HEK293 (cell line): ENCODE data around the gene MAP3K9.

Source experiments
- CTCF ChIA-PET: fragments of 350-600 bp; formaldehyde crosslinking; extraction: SDS; loops from one replicate; lab custom pipeline; 2021; ENCODE audit warnings: antibody characterized with exemption; lab: Yijun Ruan, JAX
- POLR2A ChIA-PET: fragments of 300-600 bp; formaldehyde crosslinking; extraction: SDS; loops from one replicate; lab custom pipeline; 2020; ENCODE audit warnings: antibody characterized with exemption, inconsistent platforms; lab: Yijun Ruan, JAX
- H3K27ac ChIP-seq: fragments of 200-500 bp; sonication (Bioruptor generic); 2 replicates; pipeline ENCODE4 v1.5.1; 2014; ENCODE audit warnings: low read depth, low read length, control low read depth, inconsistent platforms; ENCODE audit errors: extremely low read depth
- H3K36me3 ChIP-seq, 2 experiments: fragments of 200-500 bp in 1 of 2; sonication (Bioruptor generic) in 1 of 2; 1 replicate in 1 of 2; 2 replicates in 1 of 2; pipeline ENCODE4 v1.5.1; 2014 to 2017; ENCODE audit warnings: inconsistent platforms in 2 of 2, low read length in 2 of 2; ENCODE audit not compliant: control insufficient read depth in 2 of 2, insufficient read depth in 1 of 2
- H3K4me1 ChIP-seq: fragments of 200-500 bp; sonication (Bioruptor generic); 2 replicates; pipeline ENCODE4 v1.5.1; 2014; ENCODE audit warnings: mild to moderate bottlenecking, low read length, inconsistent platforms; ENCODE audit not compliant: control insufficient read depth, insufficient read depth
- H3K4me3 ChIP-seq: 2 replicates; pipeline ENCODE4 v1.5.1; 2011; ENCODE audit warnings: low read depth, mild to moderate bottlenecking, control low read depth, low read length, moderate library complexity
- H3K9me3 ChIP-seq: fragments of 200-500 bp; sonication (Bioruptor generic); 2 replicates; pipeline ENCODE4 v1.5.1; 2014; ENCODE audit warnings: low read depth, low read length, inconsistent platforms; ENCODE audit not compliant: control insufficient read depth, insufficient read depth
- AEBP2 ChIP-seq: fragments of 450-650 bp; formaldehyde crosslinking; IDR thresholded peaks from 2 replicates; pipeline ENCODE4 v1.5.1; 2016; ENCODE audit warnings: missing biosample characterization, missing genetic modification characterization, borderline replicate concordance
- KLF9 ChIP-seq: fragments of 450-650 bp; formaldehyde crosslinking; IDR thresholded peaks from 2 replicates; pipeline ENCODE4 v1.5.1; 2016; ENCODE audit warnings: missing biosample characterization, missing genetic modification characterization, low read depth
- ZBTB17 ChIP-seq: fragments of 450-650 bp; formaldehyde crosslinking; IDR thresholded peaks from 2 replicates; pipeline ENCODE4 v1.5.1; 2016; ENCODE audit warnings: missing biosample characterization, missing genetic modification characterization
- ZNF10 ChIP-seq: fragments of 450-650 bp; formaldehyde crosslinking; IDR thresholded peaks from 2 replicates; pipeline ENCODE4 v1.5.1; 2017; ENCODE audit warnings: missing biosample characterization, missing genetic modification characterization
- ZNF157 ChIP-seq: fragments of 450-650 bp; formaldehyde crosslinking; IDR thresholded peaks from 2 replicates; pipeline ENCODE4 v1.5.1; 2016; ENCODE audit warnings: missing biosample characterization, missing genetic modification characterization
- ZNF211 ChIP-seq: fragments of 450-650 bp; formaldehyde crosslinking; IDR thresholded peaks from 2 replicates; pipeline ENCODE4 v1.5.1; 2016; ENCODE audit warnings: low read depth, missing biosample characterization, missing genetic modification characterization
- ZNF248 ChIP-seq: fragments of 450-650 bp; formaldehyde crosslinking; IDR thresholded peaks from 2 replicates; pipeline ENCODE4 v1.5.1; 2017; ENCODE audit warnings: missing biosample characterization, missing genetic modification characterization
- ZNF366 ChIP-seq: fragments of 450-650 bp; formaldehyde crosslinking; conservative IDR thresholded peaks from 2 replicates; pipeline ENCODE4 v1.5.1; 2016; ENCODE audit warnings: missing biosample characterization, missing genetic modification characterization
- ZNF426 ChIP-seq: fragments of 450-650 bp; formaldehyde crosslinking; IDR thresholded peaks from 2 replicates; pipeline ENCODE4 v1.5.1; 2017; ENCODE audit warnings: missing biosample characterization, missing genetic modification characterization, mild to moderate bottlenecking, inconsistent platforms, moderate library complexity
- ZNF48 ChIP-seq: fragments of 450-650 bp; formaldehyde crosslinking; IDR thresholded peaks from 2 replicates; pipeline ENCODE4 v1.5.1; 2016; ENCODE audit warnings: missing biosample characterization, missing genetic modification characterization
- ZNF555 ChIP-seq: fragments of 450-650 bp; formaldehyde crosslinking; conservative IDR thresholded peaks from 2 replicates; pipeline ENCODE4 v1.5.1; 2017; ENCODE audit warnings: missing biosample characterization, mild to moderate bottlenecking, missing genetic modification characterization, inconsistent platforms
- ZNF558 ChIP-seq: fragments of 450-650 bp; formaldehyde crosslinking; IDR thresholded peaks from 2 replicates; pipeline ENCODE4 v1.5.1; 2016; ENCODE audit warnings: missing biosample characterization, missing genetic modification characterization
- ZNF639 ChIP-seq: fragments of 450-650 bp; formaldehyde crosslinking; IDR thresholded peaks from 2 replicates; pipeline ENCODE4 v1.5.1; 2016; ENCODE audit warnings: missing biosample characterization, missing genetic modification characterization
- ZSCAN4 ChIP-seq: fragments of 450-650 bp; formaldehyde crosslinking; IDR thresholded peaks from 2 replicates; pipeline ENCODE4 v1.5.1; 2017; ENCODE audit warnings: missing biosample characterization, missing genetic modification characterization
- ZXDB ChIP-seq: fragments of 450-650 bp; formaldehyde crosslinking; IDR thresholded peaks from 2 replicates; pipeline ENCODE4 v1.5.1; 2016; ENCODE audit warnings: missing biosample characterization, missing genetic modification characterization
- TF ChIP-seq, protein P1 (sequence below): fragments of 450-650 bp; formaldehyde crosslinking; IDR thresholded peaks from 2 replicates; pipeline ENCODE4 v1.5.1; 2017; ENCODE audit warnings: missing biosample characterization, missing genetic modification characterization
- TF ChIP-seq, protein P2 (sequence below): fragments of 450-650 bp; formaldehyde crosslinking; IDR thresholded peaks from 2 replicates; pipeline ENCODE4 v1.5.1; 2016; ENCODE audit warnings: missing biosample characterization, missing genetic modification characterization
- TF ChIP-seq, protein P3 (sequence below): fragments of 450-650 bp; formaldehyde crosslinking; IDR thresholded peaks from 2 replicates; pipeline ENCODE4 v1.5.1; 2016; ENCODE audit warnings: missing biosample characterization, missing genetic modification characterization

Gene MAP3K9

DNA sequence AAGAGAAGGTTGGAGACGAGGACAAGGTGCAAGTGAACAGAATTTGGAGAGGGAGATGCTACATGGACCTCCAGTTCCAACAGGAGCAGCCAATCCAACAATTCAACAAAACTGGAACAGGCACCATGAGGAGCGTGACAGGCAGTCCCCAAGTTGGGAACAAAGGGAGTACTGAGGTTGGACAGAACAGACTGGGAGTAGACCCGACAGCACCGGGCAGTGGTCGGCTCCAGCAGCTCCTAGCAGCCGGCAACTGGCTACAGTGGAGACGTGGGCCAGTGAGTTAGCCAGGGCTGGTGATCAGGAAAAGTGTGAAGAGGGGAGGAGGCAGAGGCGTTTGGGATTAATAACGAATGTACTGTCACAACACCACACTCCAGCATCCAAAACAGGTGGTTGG is 16.4 kb downstream of the MAP3K9 start (continued):
- no peak for TF ChIP-seq ZSCAN4
- no peak for TF ChIP-seq ZNF639
- TF ChIP-seq, all 188 proteins: peak for 0

DNA sequence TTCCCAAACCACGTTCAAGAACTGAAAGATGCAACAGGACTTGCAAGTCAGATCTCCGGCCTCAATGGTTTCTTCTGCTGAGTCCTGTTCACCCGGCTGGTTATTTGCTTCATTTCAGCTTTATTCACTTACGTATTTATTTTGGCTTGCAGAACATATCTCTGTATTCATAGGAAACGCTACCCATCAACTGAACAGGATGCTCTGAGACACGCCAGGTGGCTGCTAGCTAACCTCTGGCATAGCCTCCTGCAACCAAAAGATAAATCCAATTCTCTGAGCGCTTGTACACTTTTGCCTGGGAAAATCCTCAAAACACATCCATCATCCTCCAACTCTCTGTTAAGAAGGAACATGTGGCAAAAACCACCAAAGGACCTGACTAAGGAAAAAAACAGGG is 17.3 kb downstream of the MAP3K9 start:
- Histone ChIP-seq H3K27ac (no peak overlapping the region), H3K36me3 (peaks cover 0 to 26% of the 10 kb centered on the region in 2 experiments; a peak in 2 of 3 replicates), H3K4me1 (peaks cover 11% of the 10 kb centered on the region), H3K4me3 (no peak overlapping the region), H3K9me3 (no peaks in the 10 kb centered on the region)
- TF ChIP-seq ZNF248 (tag by site-specific recombination) (no peak), ZNF558 (tag by site-specific recombination) (no peak), ZNF48 (tag by site-specific recombination) (no peak), AEBP2 (tag by site-specific recombination) (no peak), ZNF10 (tag by site-specific recombination) (no peak), KLF9 (tag by site-specific recombination) (no peak), ZNF426 (tag by site-specific recombination) (no peak), ZNF157 (tag by site-specific recombination) (no peak), ZNF211 (tag by site-specific recombination) (no peak), ZBTB17 (tag by site-specific recombination) (no peak), ZNF366 (tag by site-specific recombination) (no peak), ZNF555 (tag by site-specific recombination) (no peak), ZXDB (tag by site-specific recombination) (no peak)
- TF ChIP-seq, protein P1, sequence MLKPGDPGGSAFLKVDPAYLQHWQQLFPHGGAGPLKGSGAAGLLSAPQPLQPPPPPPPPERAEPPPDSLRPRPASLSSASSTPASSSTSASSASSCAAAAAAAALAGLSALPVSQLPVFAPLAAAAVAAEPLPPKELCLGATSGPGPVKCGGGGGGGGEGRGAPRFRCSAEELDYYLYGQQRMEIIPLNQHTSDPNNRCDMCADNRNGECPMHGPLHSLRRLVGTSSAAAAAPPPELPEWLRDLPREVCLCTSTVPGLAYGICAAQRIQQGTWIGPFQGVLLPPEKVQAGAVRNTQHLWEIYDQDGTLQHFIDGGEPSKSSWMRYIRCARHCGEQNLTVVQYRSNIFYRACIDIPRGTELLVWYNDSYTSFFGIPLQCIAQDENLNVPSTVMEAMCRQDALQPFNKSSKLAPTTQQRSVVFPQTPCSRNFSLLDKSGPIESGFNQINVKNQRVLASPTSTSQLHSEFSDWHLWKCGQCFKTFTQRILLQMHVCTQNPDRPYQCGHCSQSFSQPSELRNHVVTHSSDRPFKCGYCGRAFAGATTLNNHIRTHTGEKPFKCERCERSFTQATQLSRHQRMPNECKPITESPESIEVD (tag by site-specific recombination): no peak
- TF ChIP-seq, protein P2, sequence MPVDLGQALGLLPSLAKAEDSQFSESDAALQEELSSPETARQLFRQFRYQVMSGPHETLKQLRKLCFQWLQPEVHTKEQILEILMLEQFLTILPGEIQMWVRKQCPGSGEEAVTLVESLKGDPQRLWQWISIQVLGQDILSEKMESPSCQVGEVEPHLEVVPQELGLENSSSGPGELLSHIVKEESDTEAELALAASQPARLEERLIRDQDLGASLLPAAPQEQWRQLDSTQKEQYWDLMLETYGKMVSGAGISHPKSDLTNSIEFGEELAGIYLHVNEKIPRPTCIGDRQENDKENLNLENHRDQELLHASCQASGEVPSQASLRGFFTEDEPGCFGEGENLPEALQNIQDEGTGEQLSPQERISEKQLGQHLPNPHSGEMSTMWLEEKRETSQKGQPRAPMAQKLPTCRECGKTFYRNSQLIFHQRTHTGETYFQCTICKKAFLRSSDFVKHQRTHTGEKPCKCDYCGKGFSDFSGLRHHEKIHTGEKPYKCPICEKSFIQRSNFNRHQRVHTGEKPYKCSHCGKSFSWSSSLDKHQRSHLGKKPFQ (tag by site-specific recombination): no peak
- TF ChIP-seq, protein P3, sequence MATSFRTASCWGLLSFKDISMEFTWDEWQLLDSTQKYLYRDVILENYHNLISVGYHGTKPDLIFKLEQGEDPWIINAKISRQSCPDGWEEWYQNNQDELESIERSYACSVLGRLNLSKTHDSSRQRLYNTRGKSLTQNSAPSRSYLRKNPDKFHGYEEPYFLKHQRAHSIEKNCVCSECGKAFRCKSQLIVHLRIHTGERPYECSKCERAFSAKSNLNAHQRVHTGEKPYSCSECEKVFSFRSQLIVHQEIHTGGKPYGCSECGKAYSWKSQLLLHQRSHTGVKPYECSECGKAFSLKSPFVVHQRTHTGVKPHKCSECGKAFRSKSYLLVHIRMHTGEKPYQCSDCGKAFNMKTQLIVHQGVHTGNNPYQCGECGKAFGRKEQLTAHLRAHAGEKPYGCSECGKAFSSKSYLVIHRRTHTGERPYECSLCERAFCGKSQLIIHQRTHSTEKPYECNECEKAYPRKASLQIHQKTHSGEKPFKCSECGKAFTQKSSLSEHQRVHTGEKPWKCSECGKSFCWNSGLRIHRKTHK (tag by site-specific recombination): no peak
- POLR2A ChIA-PET: no interaction called here
- CTCF ChIA-PET: no interaction called here
